ENCODE results near the gene B9D2.

The B9D2 gene

GRCh38 chr19:41309180-41310032 is 54.5 kb downstream of the B9D2 start:
- TF ChIP-seq, protein P1, sequence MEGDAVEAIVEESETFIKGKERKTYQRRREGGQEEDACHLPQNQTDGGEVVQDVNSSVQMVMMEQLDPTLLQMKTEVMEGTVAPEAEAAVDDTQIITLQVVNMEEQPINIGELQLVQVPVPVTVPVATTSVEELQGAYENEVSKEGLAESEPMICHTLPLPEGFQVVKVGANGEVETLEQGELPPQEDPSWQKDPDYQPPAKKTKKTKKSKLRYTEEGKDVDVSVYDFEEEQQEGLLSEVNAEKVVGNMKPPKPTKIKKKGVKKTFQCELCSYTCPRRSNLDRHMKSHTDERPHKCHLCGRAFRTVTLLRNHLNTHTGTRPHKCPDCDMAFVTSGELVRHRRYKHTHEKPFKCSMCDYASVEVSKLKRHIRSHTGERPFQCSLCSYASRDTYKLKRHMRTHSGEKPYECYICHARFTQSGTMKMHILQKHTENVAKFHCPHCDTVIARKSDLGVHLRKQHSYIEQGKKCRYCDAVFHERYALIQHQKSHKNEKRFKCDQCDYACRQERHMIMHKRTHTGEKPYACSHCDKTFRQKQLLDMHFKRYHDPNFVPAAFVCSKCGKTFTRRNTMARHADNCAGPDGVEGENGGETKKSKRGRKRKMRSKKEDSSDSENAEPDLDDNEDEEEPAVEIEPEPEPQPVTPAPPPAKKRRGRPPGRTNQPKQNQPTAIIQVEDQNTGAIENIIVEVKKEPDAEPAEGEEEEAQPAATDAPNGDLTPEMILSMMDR (IDR thresholded peaks at IDR 0.05; ENCODE audit: low read depth, low read length, missing control alignments) = no peak
- DNase-seq (ENCODE audit: low read depth) = no peak
- H3K4me3 ChIP-seq (ENCODE audit: low read depth, low read length) = peak overlapping the region; percentile 89
- in situ Hi-C loops (cut with HindIII; ENCODE audit: low sequenced_read_pairs) = no loop called here

GRCh38 chr19:41308450-41309179 is 55.3 kb downstream of the B9D2 start:
- peak; percentile 89 for DNase-seq (ENCODE audit: low read depth)
- in situ Hi-C loops (cut with HindIII; ENCODE audit: low sequenced_read_pairs) = no loop called here
- TF ChIP-seq, protein P1 (IDR thresholded peaks at IDR 0.05; ENCODE audit: low read depth, low read length, missing control alignments) = peak; percentile 98
- H3K4me3 ChIP-seq (ENCODE audit: low read depth, low read length) = peak overlapping the region; percentile 89

DNA sequence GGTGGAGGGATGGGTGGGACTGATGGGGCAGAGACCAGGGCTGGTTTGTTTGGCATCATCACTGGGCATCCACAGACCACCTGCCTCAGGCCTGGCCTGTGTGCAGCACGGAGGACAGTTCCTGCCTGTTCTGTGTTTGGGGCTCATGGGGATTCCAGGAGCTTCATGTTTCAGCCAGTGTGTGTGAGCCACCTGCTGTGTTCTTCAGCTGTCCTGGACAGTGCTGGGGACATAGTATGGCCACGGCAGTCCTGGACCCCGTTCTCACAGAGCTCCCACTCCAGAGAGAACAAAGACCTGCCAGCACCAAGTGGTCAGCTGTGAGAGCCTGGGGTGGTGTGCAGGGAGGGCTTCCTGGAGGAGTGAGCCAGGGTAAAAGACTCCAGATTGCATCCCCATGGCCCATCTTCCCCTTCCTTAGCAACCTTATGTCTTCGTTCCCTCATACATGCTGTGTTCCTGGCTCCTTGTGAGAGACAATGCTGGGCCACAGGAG is 55.9 kb downstream of the B9D2 start:
- in situ Hi-C loops (cut with HindIII; ENCODE audit: low sequenced_read_pairs) = no loop called here
- TF ChIP-seq, protein P1 (IDR thresholded peaks at IDR 0.05; ENCODE audit: low read depth, low read length, missing control alignments) = no peak
- no peak for DNase-seq (ENCODE audit: low read depth)
- no peak overlapping the region for H3K4me3 ChIP-seq (ENCODE audit: low read depth, low read length)

DNA sequence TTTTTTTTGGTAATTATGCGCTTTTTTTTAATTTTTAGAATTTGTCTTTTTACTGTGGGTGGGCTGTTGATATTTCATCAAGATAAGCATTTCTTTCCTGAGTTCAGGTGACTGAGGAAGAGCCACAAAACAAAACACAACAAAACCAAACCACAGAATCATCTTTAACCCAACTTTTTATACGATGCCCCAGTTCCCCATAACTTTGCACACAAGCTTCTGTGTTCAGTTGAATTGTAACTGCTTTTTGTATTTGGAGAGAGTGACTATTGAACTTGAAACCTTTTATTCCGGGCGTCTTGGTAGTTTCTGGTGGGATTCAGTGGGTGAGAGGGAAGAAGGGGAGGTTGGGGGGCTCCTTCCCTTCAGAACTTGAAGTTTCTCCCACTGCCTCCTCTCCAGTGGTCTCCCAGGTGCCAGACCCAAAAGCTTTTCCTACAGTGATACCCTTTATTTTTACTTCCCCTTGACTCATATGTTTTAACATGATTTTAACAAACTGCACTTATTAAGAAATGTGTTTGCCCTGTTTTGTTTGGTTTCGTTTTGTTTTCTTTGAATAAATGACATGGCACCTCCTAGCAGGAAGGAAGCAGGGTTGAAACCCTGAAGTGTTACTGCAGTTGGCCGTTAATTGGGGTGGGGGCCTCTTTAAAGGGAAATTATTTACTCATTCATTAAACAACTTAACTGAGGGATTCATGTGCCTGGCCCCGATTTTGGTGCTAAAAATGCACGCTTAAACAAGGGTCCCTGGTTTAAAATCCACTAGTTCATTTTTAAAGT is 56.7 kb downstream of the B9D2 start:
- no peak overlapping the region for H3K4me3 ChIP-seq (ENCODE audit: low read depth, low read length)
- in situ Hi-C loops (cut with HindIII; ENCODE audit: low sequenced_read_pairs) = no loop called here
- TF ChIP-seq, protein P1 (IDR thresholded peaks at IDR 0.05; ENCODE audit: low read depth, low read length, missing control alignments) = no peak
- no peak for DNase-seq (ENCODE audit: low read depth)

GRCh38 chr19:41305927-41306793 is 57.8 kb downstream of the B9D2 start:
- TF ChIP-seq, protein P1 (IDR thresholded peaks at IDR 0.05; ENCODE audit: low read depth, low read length, missing control alignments) = no peak
- no peak overlapping the region for H3K4me3 ChIP-seq (ENCODE audit: low read depth, low read length)
- in situ Hi-C loops (cut with HindIII; ENCODE audit: low sequenced_read_pairs) = no loop called here
- no peak for DNase-seq (ENCODE audit: low read depth)
